ENCODE measurements around the gene MIB1.

DNA sequence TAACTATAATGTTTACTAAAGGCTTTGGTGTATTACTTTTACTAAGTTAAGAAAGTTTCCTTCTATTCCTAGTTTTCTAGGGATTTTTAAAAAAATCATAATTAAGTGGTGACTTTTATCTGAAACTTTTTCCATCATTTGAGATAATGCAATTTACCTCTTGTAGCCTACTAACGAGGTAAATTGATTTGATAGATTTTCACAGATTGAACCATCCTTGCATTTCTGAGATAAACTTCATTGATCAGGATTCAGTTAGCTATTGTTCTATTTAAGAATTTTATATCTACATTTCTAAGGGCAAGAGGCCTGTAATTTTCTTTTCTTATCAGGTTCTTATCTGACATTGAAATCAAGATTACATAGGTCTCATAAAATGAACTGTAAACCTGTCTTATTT is 178.1 kb downstream of the MIB1 start:
- TF ChIP-seq POLR2A (IDR thresholded peaks at IDR 0.05) = no peak
- TF ChIP-seq CTCF (IDR thresholded peaks at IDR 0.05) = no peak
